GM12878 (cell line): ENCODE measurements around the gene ANKRD37. TPM values are rescaled to one million over a fixed set of nuclear protein-coding genes. Genes with fewer than 3 reads are reported as not detected.

Source experiments
- BCLAF1 ChIP-seq: fragments of 450-650 bp; IDR thresholded peaks from 2 replicates; pipeline ENCODE4 v1.6.1; 2017; ENCODE audit warnings: antibody characterized with exemption, mild to moderate bottlenecking, moderate library complexity
- CEBPZ ChIP-seq: fragments of 150-350 bp; IDR thresholded peaks from 2 replicates; pipeline ENCODE4 v1.6.1; 2016; ENCODE audit warnings: low read depth, low read length
- CTCF ChIP-seq, 3 experiments: IDR thresholded peaks in 2 of 3; conservative IDR thresholded peaks in 1 of 3; 2 replicates each; pipeline ENCODE4 v1.5.1; 2011; ENCODE audit warnings: low read depth in 3 of 3, low read length in 3 of 3, mild to moderate bottlenecking in 3 of 3, control low read depth in 2 of 3, moderate library complexity in 2 of 3, inconsistent platforms in 1 of 3, mixed read lengths in 1 of 3; ENCODE audit not compliant: control insufficient read depth in 2 of 3, insufficient read depth in 1 of 3; ENCODE audit errors: extremely low read depth in 1 of 3
- GABPA ChIP-seq: IDR thresholded peaks from 2 replicates; pipeline ENCODE4 v1.6.1; 2014; ENCODE audit warnings: antibody characterized with exemption, low read depth, mild to moderate bottlenecking, inconsistent platforms
- IRF5 ChIP-seq: fragments of 450-650 bp; IDR thresholded peaks from 2 replicates; pipeline ENCODE4 v1.6.1; 2017; ENCODE audit warnings: borderline replicate concordance
- LARP7 ChIP-seq: fragments of 450-650 bp; IDR thresholded peaks from 2 replicates; pipeline ENCODE4 v1.6.1; 2017; ENCODE audit warnings: mild to moderate bottlenecking
- MEF2B ChIP-seq: fragments of 450-650 bp; IDR thresholded peaks from 2 replicates; pipeline ENCODE4 v1.6.1; 2018; ENCODE audit warnings: mild to moderate bottlenecking, moderate library complexity; ENCODE audit not compliant: partially characterized antibody, poor library complexity, severe bottlenecking
- MTA2 ChIP-seq: fragments of 450-650 bp; IDR thresholded peaks from 2 replicates; pipeline ENCODE4 v1.6.1; 2016; ENCODE audit warnings: low read depth, mild to moderate bottlenecking, moderate library complexity
- RFX5 ChIP-seq: IDR thresholded peaks from 2 replicates; pipeline ENCODE4 v1.6.1; 2011; ENCODE audit warnings: low read depth, low read length, improper control_type of control experiment
- RUNX3 ChIP-seq: IDR thresholded peaks from 2 replicates; pipeline ENCODE4 v1.6.1; 2012; ENCODE audit warnings: low read length, inconsistent platforms
- SPI1 ChIP-seq: IDR thresholded peaks from 2 replicates; pipeline ENCODE4 v1.6.1; 2011; ENCODE audit warnings: low read depth, mild to moderate bottlenecking, low read length, moderate library complexity, borderline replicate concordance; ENCODE audit not compliant: insufficient read depth
- SRF ChIP-seq, 2 experiments: IDR thresholded peaks; 2 replicates each; pipeline ENCODE4 v1.6.1; 2011; ENCODE audit warnings: low read depth in 2 of 2, low read length in 2 of 2, mild to moderate bottlenecking in 1 of 2, moderate library complexity in 1 of 2
- TCF3 ChIP-seq: IDR thresholded peaks from 2 replicates; pipeline ENCODE4 v1.6.1; 2012; ENCODE audit warnings: low read depth, mild to moderate bottlenecking, low read length, borderline replicate concordance; ENCODE audit not compliant: insufficient read depth
- TCF7 ChIP-seq: IDR thresholded peaks from 2 replicates; pipeline ENCODE4 v1.6.1; 2014; ENCODE audit warnings: antibody characterized with exemption, borderline replicate concordance
- USF1 ChIP-seq: IDR thresholded peaks from 2 replicates; pipeline ENCODE4 v1.6.1; 2011; ENCODE audit warnings: borderline replicate concordance, low read depth, mild to moderate bottlenecking, moderate library complexity, mixed read lengths, low read length; ENCODE audit not compliant: insufficient read depth; ENCODE audit errors: extremely low read length
- YY1 ChIP-seq: IDR thresholded peaks from 2 replicates; pipeline ENCODE4 v1.6.1; 2011; ENCODE audit warnings: low read depth, mild to moderate bottlenecking, low read length
- ZBED1 ChIP-seq: IDR thresholded peaks from 2 replicates; pipeline ENCODE4 v1.6.1; 2016; ENCODE audit warnings: borderline replicate concordance
- ZNF207 ChIP-seq: fragments of 450-650 bp; IDR thresholded peaks from 2 replicates; pipeline ENCODE4 v1.6.1; 2014; ENCODE audit warnings: antibody characterized with exemption, mild to moderate bottlenecking, borderline replicate concordance
- ZNF217 ChIP-seq: fragments of 450-650 bp; IDR thresholded peaks from 2 replicates; pipeline ENCODE4 v1.6.1; 2017; ENCODE audit warnings: antibody characterized with exemption, mild to moderate bottlenecking
- polyA plus RNA-seq, 11 experiments: library from polyadenylated mRNA; depleted of rRNA in 4 of 11; unstranded in 6 of 11; stranded (reverse) in 5 of 11; fragments of >200 nt; fragmentation: Nextera tagmentation in 4 of 11; fragmentation: Illumina TruSeq in 1 of 11; extraction: Ambion mirVana in 4 of 11; extraction: Trizol in 1 of 11; gene quantifications; 1 replicate in 1 of 11; 2 replicates in 10 of 11; pipeline versions ENCODE4 v1.2.1 to v1.2.3, GENCODE V29; 2011 to 2016; ENCODE audit warnings: inconsistent platforms in 2 of 11, missing spikeins in 2 of 11, low read depth in 1 of 11
- total RNA-seq, 4 experiments: library from RNA; depleted of rRNA in 3 of 4; stranded (reverse); fragments of >200 nt in 3 of 4; fragmentation: Illumina TruSeq in 1 of 4; extraction: Trizol in 1 of 4; gene quantifications; 2 replicates each; pipeline versions ENCODE4 v1.2.1 to v1.2.3, GENCODE V29; 2013 to 2021

Gene ANKRD37
- total and polyA plus RNA-seq, 10 of the 15 experiments (the other 5 are each of a cell fraction or from before 2014, with no cell fraction given): 10.6 to 67.9 (median 24.2) TPM

GRCh38 chr4:185395956-185396723 is 501 bp upstream of the ANKRD37 start (continued):
- TF ChIP-seq IRF5 (no peak), GABPA (peak; percentile 75), ZNF207 (peak; percentile 91; the same call in 1 of the 2 replicates), YY1 (peak; percentile 96), ZNF217 (no peak), MEF2B (peak; percentile 16), ZBED1 (no peak), BCLAF1 (no peak), SPI1 (no peak), CEBPZ (no peak), TCF7 (no peak), USF1 (no peak), SRF (IDR thresholded peaks at IDR 0.05; ENCODE audit: low read depth in 2 of 2, low read length in 2 of 2) (no peak), RFX5 (no peak; the same call in 1 of the 2 replicates), CTCF (IDR thresholded peaks at IDR 0.05 in 2 of 3, conservative IDR thresholded peaks at IDR 0.05 in 1 of 3; ENCODE audit: control insufficient read depth in 2 of 3, extremely low read depth in 1 of 3, insufficient read depth in 1 of 3, low read depth in 3 of 3, low read length in 3 of 3) (no peak), TCF3 (no peak), MTA2 (no peak), LARP7 (peak; percentile 98), RUNX3 (no peak)
